Esophagus squamous epithelium (tissue), 4 donors: ENCODE measurements around the gene PHACTR3.

Source experiments
- CTCF ChIP-seq, 6 experiments: fragments of 450-650 bp in 4 of 6; fragments of 200-600 bp in 2 of 6; sonication (generic) in 2 of 6; IDR thresholded peaks; one replicate each; pipeline ENCODE4 v1.5.1; 2016 to 2019; ENCODE audit warnings: antibody characterized with exemption in 6 of 6, mild to moderate bottlenecking in 4 of 6, moderate library complexity in 4 of 6
- POLR2A ChIP-seq, 4 donors: fragments of 450-650 bp; IDR thresholded peaks; one replicate each; pipeline ENCODE4 v1.6.1; 2017; ENCODE audit warnings: antibody characterized with exemption in 4 of 4, mild to moderate bottlenecking in 4 of 4, moderate library complexity in 3 of 4

GRCh38 chr20:59650418-59650817 is 46.1 kb downstream of the PHACTR3 start:
- TF ChIP-seq CTCF (IDR thresholded peaks at IDR 0.05) (no peak), POLR2A (IDR thresholded peaks at IDR 0.05) (no peak)
